Measurements from ENCODE around the gene PDZK1IP1.

The PDZK1IP1 gene

DNA sequence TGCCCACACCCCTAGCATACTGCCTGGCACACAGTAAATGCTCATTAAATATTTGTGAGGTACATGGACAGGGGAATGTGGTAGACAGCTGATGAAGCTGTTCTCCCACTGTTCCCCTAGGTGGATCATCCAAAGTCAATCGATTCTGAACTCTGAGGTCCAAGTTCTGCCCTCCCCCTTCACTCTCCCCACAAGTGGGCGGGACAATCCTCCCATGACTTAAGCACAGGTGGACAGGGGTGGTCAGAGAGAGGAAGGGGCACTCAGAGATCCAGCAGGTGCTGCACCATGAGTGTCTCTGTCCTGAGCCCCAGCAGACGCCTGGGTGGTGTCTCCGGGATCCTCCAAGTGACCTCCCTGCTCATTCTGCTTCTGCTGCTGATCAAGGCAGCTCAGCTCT lies 52.6 kb downstream of the PDZK1IP1 start, which contains the start of gene CYP4A22:
TSS of gene CYP4A22 (plus strand) at position 244 of the 400 bp plus-strand sequence. CDS start at position 289, 45 bp downstream.
- no peak for DNase-seq (ENCODE audit: low spot score)

Data from hematopoietic multipotent progenitor cell treated with erythropoietin and hydrocortisone succinate and interleukin-3 and kit ligand, for 15 days (in vitro differentiated cells).